HG03378 (cell line): ENCODE data around the gene DNAJC3.

Experiments used
- ATAC-seq: cut with Tn5 transposase; IDR thresholded peaks from one replicate; pipeline ENCODE4 v1.9.1; 2021; ENCODE audit warnings: mild to moderate bottlenecking, moderate library complexity; ENCODE audit not compliant: unreplicated experiment

Gene DNAJC3

DNA sequence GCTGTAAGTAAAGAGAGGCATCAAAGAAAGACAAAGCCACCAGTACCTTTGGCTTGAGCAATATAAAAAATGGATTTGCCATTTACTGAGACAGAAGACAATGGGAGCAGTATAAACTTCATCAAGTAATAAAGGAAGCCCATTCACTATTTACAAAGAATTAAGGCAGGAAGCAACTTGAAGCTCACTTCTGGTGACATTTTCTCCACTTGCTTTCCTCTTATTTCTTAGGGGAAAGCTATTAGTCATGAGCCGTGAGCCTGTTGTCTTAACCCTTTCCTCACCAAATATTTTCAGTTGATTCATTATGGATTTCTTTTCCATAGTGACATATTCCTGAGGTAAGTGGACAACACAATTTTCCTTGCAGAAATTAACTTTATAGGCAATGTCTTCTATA is 156.8 kb downstream of the DNAJC3 start:
- no peak for ATAC-seq

- ATAC-seq = peak; percentile 82
Observed at GRCh38 chr13:95834134-95834765, 157.3 kb downstream of the DNAJC3 start.

- ATAC-seq = no peak
Observed at GRCh38 chr13:95841894-95842293, 165.0 kb downstream of the DNAJC3 start.

- ATAC-seq = no peak
Observed at GRCh38 chr13:95842898-95843297, 166.0 kb downstream of the DNAJC3 start.
